GM18526 (cell line): ENCODE measurements around the gene TANGO2.

ENCODE experiments used
- POLR2A ChIP-seq: IDR thresholded peaks from 3 replicates; pipeline ENCODE4 v1.6.1; 2011; ENCODE audit not compliant: insufficient read length; ENCODE audit errors: extremely low read depth

TANGO2 gene

GRCh38 chr22:20032407-20032991 lies 11.6 kb downstream of the TANGO2 start:
- TF ChIP-seq POLR2A: no peak

- no peak for TF ChIP-seq POLR2A
These were observed 12.3 kb downstream of the TANGO2 start for GRCh38 chr22:20033045-20033706.

GRCh38 chr22:20034143-20034542 lies 13.2 kb downstream of the TANGO2 start:
- TF ChIP-seq POLR2A: no peak

- no peak for TF ChIP-seq POLR2A
These were observed 14.6 kb downstream of the TANGO2 start for GRCh38 chr22:20035375-20036083.

GRCh38 chr22:20036084-20036482 lies 15.2 kb downstream of the TANGO2 start:
- no peak for TF ChIP-seq POLR2A

GRCh38 chr22:20036535-20037392 lies 15.9 kb downstream of the TANGO2 start:
- TF ChIP-seq POLR2A: no peak

GRCh38 chr22:20037419-20037818 lies 16.5 kb downstream of the TANGO2 start:
- TF ChIP-seq POLR2A: no peak

- TF ChIP-seq POLR2A: no peak
These were observed 17.7 kb downstream of the TANGO2 start for GRCh38 chr22:20038574-20038973.

- TF ChIP-seq POLR2A: no peak
These were observed 18.9 kb downstream of the TANGO2 start for GRCh38 chr22:20039683-20040325.

- no peak for TF ChIP-seq POLR2A
These were observed 19.7 kb downstream of the TANGO2 start for GRCh38 chr22:20040327-20041200.

- TF ChIP-seq POLR2A: no peak
These were observed 22.4 kb downstream of the TANGO2 start for GRCh38 chr22:20043057-20043996.

GRCh38 chr22:20043997-20044342 lies 23.1 kb downstream of the TANGO2 start:
- no peak for TF ChIP-seq POLR2A

GRCh38 chr22:20044495-20045151 lies 23.7 kb downstream of the TANGO2 start:
- no peak for TF ChIP-seq POLR2A
